HG03558 (cell line): ENCODE results near the gene MSRB2.

Experiments
- ATAC-seq: cut with Tn5 transposase; IDR thresholded peaks from one replicate; pipeline ENCODE4 v1.9.1; 2021; ENCODE audit warnings: moderate number of reproducible peaks; ENCODE audit not compliant: unreplicated experiment; ENCODE audit errors: extremely low read depth

MSRB2 gene

GRCh38 chr10:23157239-23157681 lies 61.9 kb downstream of the MSRB2 start:
- ATAC-seq, result no peak

DNA sequence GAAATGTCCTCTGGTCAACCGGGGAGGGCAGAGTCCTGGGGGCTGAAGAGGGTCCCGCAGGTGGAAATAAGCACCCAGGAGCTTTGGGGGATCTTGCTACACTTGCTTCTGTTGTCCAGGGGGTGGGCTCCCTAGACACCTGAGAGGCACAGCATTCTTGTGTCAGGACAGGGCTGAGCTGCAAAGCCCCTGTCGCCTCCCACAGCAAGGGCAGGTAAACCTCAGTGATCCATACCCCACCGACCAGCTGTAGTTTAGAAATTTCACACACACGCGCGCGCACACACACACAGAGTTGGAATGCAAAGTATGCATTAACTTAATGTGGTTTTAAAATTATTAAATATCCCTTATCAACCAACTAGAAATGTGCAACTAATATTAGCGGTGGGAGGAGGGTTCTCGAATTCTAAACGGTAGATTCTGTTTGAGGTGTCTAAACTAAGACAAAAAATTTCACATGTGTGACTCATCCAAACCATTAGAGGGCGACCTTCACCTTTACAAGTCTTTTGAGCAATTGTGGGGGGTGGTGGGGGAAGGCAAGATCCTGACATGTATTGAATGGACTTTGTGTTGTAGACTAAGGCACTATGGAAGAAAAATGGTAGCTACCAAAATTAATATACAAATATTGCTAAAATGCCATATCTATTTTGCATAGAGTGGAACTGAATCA lies 62.5 kb downstream of the MSRB2 start:
- no peak for ATAC-seq

DNA sequence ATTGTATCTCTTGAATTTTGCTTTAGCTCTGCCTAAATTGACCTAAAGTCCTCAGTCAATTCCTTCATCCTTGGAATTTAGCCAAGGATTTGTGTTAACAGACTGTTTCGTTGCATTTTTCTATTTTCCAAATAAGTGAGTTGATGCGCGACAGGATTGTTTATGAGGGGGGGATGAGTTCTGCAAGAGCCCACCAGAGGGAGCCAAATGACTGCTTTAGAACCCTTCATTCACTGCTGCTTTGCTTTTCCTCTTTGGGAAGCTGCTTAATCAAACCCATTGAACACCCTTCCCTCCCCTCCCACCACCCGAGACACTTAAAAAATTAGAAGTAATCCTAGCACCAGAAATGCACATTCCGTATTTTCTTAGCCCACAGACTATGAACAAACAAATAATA lies 63.0 kb downstream of the MSRB2 start:
- no peak for ATAC-seq

DNA sequence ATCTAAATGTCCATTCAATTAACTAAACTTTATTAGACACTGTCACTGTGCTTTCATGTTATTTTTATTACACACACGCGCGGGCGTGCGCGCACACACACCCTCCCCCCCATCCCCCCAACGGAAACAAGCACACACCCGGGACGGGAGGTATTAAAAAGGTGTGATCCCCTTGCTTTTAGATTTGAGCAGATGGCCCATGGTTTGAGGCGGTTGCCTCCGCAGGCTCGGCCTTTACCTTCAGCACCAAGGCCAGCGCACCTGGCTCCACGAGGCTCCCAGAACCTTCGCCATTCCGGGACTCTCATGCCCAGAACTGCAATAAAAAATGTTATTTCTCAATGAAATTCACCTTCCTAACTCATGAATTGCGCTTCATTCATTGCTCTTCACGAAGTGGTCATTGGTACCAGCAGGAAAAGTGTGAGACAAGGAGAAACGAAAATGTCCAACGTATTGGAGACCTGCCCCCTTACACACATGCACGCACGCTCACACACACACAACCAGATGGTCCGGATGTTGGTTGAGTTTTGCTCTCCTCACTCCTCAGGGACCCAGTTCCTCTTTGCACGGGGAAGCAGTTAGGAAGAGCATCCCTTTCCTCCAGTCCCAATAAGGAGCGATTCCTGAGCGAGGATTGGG lies 76.0 kb downstream of the MSRB2 start:
- ATAC-seq, result no peak
